ENCODE data around the gene CRLF2.
"Not testable (repeated sequence)": the region's sequence is repeated elsewhere in the genome, so short reads cannot be mapped to it uniquely, and the experiment has no call there.

Gene CRLF2

DNA sequence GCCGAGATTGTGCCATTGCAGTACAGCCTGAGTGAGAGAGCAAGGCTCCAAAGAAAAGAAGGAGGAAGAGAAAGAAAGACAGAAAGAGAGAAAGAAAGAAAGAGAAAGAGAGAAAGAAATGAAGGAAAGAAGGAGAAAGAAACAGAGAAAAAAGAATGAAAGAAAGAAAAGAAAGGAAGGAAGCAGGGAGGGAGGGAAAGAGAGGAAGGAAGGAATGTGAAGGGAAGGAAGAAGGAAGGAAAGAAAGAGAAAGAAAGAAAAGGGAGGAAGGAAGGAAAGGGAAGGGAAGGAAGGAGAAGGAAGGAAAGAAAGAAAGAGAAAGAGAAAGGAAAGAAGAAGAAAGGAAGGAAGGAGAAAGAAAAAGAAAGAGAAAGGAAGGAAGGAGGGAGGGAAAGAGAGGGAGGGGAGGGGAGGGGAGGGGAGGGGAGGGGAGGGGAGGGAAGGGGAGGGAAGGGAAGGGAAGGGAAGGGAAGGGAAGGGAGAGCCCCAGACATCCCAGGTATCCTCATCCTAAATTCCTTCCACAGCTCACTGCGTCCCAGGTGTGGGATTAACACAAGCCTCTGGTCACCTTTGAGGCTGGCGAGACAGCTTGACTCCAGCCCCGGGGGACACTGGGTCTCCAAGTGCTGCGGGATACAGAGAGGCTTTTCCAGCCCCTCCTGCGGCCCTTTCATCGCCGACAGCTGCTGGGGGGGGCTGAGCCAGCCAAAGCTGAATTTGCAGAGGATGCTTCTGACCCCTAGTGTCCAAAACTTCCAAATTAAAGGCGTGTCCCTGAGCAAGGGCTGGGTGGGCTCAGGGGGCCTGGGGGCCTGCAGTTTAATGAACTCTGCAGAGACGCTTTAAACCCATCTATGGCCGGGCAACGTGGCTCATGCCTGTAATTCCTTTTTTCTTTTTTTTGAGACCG, 32.0 kb upstream of the CRLF2 start:
- TF ChIP-seq, protein P1, sequence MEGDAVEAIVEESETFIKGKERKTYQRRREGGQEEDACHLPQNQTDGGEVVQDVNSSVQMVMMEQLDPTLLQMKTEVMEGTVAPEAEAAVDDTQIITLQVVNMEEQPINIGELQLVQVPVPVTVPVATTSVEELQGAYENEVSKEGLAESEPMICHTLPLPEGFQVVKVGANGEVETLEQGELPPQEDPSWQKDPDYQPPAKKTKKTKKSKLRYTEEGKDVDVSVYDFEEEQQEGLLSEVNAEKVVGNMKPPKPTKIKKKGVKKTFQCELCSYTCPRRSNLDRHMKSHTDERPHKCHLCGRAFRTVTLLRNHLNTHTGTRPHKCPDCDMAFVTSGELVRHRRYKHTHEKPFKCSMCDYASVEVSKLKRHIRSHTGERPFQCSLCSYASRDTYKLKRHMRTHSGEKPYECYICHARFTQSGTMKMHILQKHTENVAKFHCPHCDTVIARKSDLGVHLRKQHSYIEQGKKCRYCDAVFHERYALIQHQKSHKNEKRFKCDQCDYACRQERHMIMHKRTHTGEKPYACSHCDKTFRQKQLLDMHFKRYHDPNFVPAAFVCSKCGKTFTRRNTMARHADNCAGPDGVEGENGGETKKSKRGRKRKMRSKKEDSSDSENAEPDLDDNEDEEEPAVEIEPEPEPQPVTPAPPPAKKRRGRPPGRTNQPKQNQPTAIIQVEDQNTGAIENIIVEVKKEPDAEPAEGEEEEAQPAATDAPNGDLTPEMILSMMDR (IDR thresholded peaks at IDR 0.05; ENCODE audit: borderline replicate concordance, insufficient read depth, low read depth, low read length), result peak; percentile 20; the same call in 1 of the 2 replicates
- H3K4me3 ChIP-seq (ENCODE audit: low read depth, low read length), result no peak overlapping the region

DNA sequence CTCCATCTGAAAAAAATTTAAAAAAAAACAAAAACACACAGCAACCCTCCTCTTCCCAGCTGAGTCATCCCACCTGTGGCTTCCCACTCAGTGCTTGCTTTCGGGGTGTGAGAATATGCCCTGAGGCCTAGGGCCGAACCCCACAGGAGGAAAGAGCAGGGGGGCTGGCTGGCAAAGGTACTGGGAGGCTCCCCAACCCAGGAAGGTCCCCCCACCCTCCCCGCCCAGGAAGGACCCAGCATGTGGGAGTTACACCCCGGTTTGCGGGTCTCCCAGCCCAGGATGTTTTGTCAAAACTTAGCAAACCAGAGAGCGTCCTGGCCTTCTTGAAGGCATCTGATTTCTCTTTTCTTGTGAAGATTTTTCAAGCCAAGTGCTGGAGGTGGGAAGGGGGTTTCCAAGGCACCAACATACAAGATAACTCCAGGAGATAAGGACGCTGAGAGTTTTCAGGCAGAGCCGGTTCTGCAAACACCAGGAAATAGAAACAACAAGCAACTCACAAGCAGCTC, 30.5 kb upstream of the CRLF2 start:
- TF ChIP-seq, protein P1 (IDR thresholded peaks at IDR 0.05; ENCODE audit: borderline replicate concordance, insufficient read depth, low read depth, low read length), result no peak
- H3K4me3 ChIP-seq (ENCODE audit: low read depth, low read length), result no peak overlapping the region

GRCh38 chrX:1240551-1240950, 28.1 kb upstream of the CRLF2 start:
- H3K4me3 ChIP-seq (ENCODE audit: low read depth, low read length), result not testable (repeated sequence)

DNA sequence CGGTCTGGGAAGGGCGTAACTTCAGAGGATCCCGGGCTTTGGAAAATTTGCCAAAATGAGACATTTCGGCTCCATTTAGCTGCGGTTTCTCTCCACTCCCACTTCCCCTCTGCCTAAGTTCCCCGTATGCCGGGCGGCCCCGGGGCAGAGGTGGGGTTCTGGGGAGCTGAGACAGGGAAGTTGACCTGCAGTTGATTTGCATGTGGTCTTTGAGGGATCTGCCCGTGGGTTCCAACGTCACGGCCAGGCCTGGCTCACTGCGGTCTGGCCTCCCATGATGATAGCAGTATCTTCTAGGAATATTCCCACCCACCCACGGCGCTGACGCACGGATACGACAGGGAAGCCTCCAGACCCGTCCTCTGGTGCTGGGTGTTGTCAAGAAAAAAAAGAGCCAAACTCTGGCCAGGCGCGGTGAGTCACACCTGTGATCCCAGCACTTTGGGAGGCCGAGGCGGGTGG, 27.3 kb upstream of the CRLF2 start:
- TF ChIP-seq, protein P1 (IDR thresholded peaks at IDR 0.05; ENCODE audit: borderline replicate concordance, insufficient read depth, low read depth, low read length), result no peak
- no peak overlapping the region for H3K4me3 ChIP-seq (ENCODE audit: low read depth, low read length)

DNA sequence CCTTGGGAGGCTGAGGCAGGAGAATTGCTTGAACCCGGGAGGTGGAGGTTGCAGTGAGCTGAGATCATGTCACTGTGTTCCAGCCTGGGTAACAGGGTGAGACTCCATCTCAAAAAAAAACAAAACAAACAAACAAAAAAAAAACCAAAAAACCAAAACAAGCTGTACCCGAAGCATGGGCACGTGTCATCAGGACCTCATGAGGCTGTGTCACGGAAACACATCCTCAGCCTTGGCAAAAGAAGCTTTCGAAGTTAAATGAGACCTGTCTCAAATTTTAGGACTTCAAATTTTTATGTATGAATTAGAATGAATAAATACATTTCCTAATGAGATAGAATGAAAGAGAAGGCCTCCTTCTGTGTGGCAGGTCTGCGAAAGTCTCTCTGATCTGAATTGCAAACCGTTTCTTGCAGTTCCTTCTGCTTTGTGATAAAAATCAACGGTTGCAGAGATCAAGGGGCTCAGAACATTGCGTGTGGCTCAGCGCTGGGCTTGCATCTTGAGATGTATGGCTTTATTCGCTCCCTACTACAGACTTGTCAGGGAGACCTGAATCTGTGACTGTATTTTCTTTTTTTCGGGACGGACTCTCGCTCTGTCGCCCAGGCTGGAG, 19.5 kb upstream of the CRLF2 start:
- TF ChIP-seq, protein P1 (IDR thresholded peaks at IDR 0.05; ENCODE audit: borderline replicate concordance, insufficient read depth, low read depth, low read length), result no peak
- H3K4me3 ChIP-seq (ENCODE audit: low read depth, low read length), result no peak overlapping the region

DNA sequence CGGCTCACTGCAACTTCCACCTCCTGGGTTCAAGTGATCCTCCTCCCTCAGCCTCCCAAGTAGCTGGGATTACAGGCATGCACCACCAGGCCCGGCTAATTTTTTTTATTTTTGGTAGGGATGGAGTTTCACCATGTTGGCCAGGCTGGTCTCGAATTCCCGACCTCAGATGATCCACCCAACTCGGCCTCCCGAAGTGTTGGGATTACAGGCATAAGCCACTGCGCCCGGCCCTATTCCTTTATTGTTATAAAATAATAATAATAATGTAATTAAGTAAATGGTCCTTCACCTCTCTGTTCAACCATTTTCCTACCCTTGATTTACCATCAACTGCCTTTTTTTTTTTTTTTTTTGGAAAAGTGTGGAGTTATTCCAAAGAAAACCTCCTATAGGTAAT, 15.7 kb upstream of the CRLF2 start:
- H3K4me3 ChIP-seq (ENCODE audit: low read depth, low read length), result not testable (repeated sequence)

- TF ChIP-seq, protein P1 (IDR thresholded peaks at IDR 0.05; ENCODE audit: borderline replicate concordance, insufficient read depth, low read depth, low read length), result no peak
- H3K4me3 ChIP-seq (ENCODE audit: low read depth, low read length), result no peak overlapping the region
These were observed 13.8 kb upstream of the CRLF2 start for GRCh38 chrX:1226249-1226648.

DNA sequence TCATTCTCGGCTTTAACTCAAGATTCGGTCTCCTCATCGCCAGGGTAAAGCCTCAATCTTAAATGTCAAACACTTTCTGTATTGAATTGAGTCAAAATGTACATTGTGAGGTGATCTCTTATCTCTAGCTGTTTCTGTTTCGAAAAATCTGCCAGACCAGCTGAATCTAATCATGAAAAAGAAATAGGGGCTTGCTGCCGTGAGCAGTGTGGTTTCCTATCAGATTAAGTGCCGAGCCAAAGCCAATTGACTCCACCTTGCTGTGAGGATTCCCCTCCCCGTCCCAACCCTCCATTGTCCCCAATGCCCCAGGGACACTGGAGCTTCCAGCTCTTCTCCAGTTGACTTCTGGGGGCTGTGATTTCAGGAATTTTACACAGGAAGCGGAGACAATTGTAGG, 12.5 kb upstream of the CRLF2 start:
- H3K4me3 ChIP-seq (ENCODE audit: low read depth, low read length), result no peak overlapping the region
- TF ChIP-seq, protein P1 (IDR thresholded peaks at IDR 0.05; ENCODE audit: borderline replicate concordance, insufficient read depth, low read depth, low read length), result no peak

Data from GM12875 (cell line).